ENCODE results near the gene CYP2A7.
A peak's percentile ranks its signal among the peaks of the same experiment; 100 is the strongest.

CYP2A7 gene

DNA sequence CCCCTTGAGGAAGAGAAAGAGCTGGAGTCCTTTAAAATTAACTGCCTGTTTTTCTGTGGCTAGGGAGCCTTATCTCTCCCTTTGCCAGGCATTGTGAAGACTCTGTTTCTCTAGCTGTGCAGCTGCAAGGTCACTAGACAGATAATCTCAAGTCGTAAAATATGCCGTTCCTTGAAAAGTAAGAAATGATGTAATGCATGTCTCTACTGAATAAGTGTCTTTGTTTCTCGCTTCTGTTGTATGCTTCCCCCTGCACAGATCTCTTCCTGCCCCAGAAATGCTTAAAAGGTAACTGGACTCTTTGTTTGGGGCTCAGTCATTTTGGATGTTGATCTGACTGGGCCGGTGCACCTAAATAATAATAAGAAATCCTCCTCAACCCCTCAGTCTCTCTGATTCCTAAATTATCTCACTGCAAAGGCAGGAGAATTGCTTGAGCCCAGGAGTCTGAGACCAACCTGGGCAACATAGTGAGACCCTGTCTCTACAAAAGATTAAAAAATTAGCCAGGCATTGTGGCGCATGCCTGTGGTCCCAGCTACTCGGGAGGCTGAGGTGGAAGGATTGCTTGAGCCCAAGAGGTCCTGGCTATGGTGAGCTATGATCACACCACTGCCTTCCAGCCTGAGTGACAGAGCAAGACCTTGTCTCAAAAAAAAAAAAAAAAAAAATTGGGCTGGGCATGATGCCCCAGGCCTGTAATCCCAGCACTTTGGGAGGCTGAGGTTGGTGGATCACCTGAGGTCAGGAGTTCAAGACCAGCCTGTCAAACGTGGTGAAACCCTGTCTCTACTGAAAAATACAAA is 48.1 kb downstream of the CYP2A7 start (continued):
- TF ChIP-seq MZF1 (tag by site-specific recombination; IDR thresholded peaks at IDR 0.05; ENCODE audit: borderline replicate concordance) (peak; percentile 31; the same call in 1 of the 2 replicates), BCL11A (tag by site-specific recombination; IDR thresholded peaks at IDR 0.05; ENCODE audit: low read depth) (peak; percentile 80; the same call in 1 of the 2 replicates), ZNF366 (tag by site-specific recombination; conservative IDR thresholded peaks at IDR 0.05) (peak; percentile 86), ZNF335 (tag by site-specific recombination; conservative IDR thresholded peaks at IDR 0.05) (peak; percentile 57; the same call in 1 of the 2 replicates), OSR2 (tag by site-specific recombination; IDR thresholded peaks at IDR 0.05) (peak; percentile 31), ZNF24 (tag by site-specific recombination; IDR thresholded peaks at IDR 0.05) (peak; percentile 70; the same call in 1 of the 2 replicates), KLF16 (tag by site-specific recombination; IDR thresholded peaks at IDR 0.05) (0 out of 2 replicates have a peak, but pooled peaks have one; percentile 15), ZNF121 (tag by site-specific recombination; IDR thresholded peaks at IDR 0.05) (peak; percentile 96), ZNF629 (tag by site-specific recombination; IDR thresholded peaks at IDR 0.05) (peak; percentile 87), BCL11B (tag by site-specific recombination; IDR thresholded peaks at IDR 0.05; ENCODE audit: low read depth) (peak; percentile 73; the same call in 1 of the 2 replicates)
- TF ChIP-seq, protein P1, sequence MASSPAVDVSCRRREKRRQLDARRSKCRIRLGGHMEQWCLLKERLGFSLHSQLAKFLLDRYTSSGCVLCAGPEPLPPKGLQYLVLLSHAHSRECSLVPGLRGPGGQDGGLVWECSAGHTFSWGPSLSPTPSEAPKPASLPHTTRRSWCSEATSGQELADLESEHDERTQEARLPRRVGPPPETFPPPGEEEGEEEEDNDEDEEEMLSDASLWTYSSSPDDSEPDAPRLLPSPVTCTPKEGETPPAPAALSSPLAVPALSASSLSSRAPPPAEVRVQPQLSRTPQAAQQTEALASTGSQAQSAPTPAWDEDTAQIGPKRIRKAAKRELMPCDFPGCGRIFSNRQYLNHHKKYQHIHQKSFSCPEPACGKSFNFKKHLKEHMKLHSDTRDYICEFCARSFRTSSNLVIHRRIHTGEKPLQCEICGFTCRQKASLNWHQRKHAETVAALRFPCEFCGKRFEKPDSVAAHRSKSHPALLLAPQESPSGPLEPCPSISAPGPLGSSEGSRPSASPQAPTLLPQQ (tag by site-specific recombination; IDR thresholded peaks at IDR 0.05), result peak; percentile 71; the same call in 1 of the 2 replicates
- TF ChIP-seq, protein P2, sequence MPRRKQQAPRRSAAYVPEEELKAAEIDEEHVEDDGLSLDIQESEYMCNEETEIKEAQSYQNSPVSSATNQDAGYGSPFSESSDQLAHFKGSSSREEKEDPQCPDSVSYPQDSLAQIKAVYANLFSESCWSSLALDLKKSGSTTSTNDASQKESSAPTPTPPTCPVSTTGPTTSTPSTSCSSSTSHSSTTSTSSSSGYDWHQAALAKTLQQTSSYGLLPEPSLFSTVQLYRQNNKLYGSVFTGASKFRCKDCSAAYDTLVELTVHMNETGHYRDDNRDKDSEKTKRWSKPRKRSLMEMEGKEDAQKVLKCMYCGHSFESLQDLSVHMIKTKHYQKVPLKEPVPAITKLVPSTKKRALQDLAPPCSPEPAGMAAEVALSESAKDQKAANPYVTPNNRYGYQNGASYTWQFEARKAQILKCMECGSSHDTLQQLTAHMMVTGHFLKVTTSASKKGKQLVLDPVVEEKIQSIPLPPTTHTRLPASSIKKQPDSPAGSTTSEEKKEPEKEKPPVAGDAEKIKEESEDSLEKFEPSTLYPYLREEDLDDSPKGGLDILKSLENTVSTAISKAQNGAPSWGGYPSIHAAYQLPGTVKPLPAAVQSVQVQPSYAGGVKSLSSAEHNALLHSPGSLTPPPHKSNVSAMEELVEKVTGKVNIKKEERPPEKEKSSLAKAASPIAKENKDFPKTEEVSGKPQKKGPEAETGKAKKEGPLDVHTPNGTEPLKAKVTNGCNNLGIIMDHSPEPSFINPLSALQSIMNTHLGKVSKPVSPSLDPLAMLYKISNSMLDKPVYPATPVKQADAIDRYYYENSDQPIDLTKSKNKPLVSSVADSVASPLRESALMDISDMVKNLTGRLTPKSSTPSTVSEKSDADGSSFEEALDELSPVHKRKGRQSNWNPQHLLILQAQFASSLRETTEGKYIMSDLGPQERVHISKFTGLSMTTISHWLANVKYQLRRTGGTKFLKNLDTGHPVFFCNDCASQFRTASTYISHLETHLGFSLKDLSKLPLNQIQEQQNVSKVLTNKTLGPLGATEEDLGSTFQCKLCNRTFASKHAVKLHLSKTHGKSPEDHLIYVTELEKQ (tag by site-specific recombination; IDR thresholded peaks at IDR 0.05; ENCODE audit: borderline replicate concordance), result 0 out of 2 replicates have a peak, but pooled peaks have one; percentile 19
- TF ChIP-seq, protein P3, sequence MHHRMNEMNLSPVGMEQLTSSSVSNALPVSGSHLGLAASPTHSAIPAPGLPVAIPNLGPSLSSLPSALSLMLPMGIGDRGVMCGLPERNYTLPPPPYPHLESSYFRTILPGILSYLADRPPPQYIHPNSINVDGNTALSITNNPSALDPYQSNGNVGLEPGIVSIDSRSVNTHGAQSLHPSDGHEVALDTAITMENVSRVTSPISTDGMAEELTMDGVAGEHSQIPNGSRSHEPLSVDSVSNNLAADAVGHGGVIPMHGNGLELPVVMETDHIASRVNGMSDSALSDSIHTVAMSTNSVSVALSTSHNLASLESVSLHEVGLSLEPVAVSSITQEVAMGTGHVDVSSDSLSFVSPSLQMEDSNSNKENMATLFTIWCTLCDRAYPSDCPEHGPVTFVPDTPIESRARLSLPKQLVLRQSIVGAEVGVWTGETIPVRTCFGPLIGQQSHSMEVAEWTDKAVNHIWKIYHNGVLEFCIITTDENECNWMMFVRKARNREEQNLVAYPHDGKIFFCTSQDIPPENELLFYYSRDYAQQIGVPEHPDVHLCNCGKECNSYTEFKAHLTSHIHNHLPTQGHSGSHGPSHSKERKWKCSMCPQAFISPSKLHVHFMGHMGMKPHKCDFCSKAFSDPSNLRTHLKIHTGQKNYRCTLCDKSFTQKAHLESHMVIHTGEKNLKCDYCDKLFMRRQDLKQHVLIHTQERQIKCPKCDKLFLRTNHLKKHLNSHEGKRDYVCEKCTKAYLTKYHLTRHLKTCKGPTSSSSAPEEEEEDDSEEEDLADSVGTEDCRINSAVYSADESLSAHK (tag by site-specific recombination; IDR thresholded peaks at IDR 0.05), result peak; percentile 69
- TF ChIP-seq, protein P4, sequence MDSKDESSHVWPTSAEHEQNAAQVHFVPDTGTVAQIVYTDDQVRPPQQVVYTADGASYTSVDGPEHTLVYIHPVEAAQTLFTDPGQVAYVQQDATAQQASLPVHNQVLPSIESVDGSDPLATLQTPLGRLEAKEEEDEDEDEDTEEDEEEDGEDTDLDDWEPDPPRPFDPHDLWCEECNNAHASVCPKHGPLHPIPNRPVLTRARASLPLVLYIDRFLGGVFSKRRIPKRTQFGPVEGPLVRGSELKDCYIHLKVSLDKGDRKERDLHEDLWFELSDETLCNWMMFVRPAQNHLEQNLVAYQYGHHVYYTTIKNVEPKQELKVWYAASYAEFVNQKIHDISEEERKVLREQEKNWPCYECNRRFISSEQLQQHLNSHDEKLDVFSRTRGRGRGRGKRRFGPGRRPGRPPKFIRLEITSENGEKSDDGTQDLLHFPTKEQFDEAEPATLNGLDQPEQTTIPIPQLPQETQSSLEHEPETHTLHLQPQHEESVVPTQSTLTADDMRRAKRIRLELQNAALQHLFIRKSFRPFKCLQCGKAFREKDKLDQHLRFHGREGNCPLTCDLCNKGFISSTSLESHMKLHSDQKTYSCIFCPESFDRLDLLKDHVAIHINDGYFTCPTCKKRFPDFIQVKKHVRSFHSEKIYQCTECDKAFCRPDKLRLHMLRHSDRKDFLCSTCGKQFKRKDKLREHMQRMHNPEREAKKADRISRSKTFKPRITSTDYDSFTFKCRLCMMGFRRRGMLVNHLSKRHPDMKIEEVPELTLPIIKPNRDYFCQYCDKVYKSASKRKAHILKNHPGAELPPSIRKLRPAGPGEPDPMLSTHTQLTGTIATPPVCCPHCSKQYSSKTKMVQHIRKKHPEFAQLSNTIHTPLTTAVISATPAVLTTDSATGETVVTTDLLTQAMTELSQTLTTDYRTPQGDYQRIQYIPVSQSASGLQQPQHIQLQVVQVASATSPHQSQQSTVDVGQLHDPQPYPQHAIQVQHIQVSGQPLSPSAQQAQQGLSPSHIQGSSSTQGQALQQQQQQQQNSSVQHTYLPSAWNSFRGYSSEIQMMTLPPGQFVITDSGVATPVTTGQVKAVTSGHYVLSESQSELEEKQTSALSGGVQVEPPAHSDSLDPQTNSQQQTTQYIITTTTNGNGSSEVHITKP (tag by site-specific recombination; IDR thresholded peaks at IDR 0.05), result peak; percentile 55
- TF ChIP-seq, protein P5, sequence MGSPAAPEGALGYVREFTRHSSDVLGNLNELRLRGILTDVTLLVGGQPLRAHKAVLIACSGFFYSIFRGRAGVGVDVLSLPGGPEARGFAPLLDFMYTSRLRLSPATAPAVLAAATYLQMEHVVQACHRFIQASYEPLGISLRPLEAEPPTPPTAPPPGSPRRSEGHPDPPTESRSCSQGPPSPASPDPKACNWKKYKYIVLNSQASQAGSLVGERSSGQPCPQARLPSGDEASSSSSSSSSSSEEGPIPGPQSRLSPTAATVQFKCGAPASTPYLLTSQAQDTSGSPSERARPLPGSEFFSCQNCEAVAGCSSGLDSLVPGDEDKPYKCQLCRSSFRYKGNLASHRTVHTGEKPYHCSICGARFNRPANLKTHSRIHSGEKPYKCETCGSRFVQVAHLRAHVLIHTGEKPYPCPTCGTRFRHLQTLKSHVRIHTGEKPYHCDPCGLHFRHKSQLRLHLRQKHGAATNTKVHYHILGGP (tag by site-specific recombination; IDR thresholded peaks at IDR 0.05), result peak; percentile 80
